Left ventricle myocardium superior (tissue), 1 donor: ENCODE results near the gene SCO1. TPM values are rescaled to one million over a fixed set of nuclear protein-coding genes. Genes with fewer than 3 reads are reported as not detected.
"Not testable (repeated sequence)": the region's sequence is repeated elsewhere in the genome, so short reads cannot be mapped to it uniquely, and the experiment has no call there.

Experiments used
- ATAC-seq: fragments of 200-7000 bp; cut with Tn5 transposase; one replicate; pipeline ENCODE4 v1.9.1; 2020; ENCODE audit warnings: mild to moderate bottlenecking, moderate library complexity
- DNase-seq: peaks from one replicate; pipeline ENCODE4 v3.0.0-alpha.2; 2020
- intact Hi-C: fragments of 100-400 bp; cut with micrococcal nuclease; formaldehyde crosslinking; loops from one replicate; pipeline ENCODE4 v1.11.0; 2022
- total RNA-seq: library from RNA; stranded (reverse); fragmentation: NEBNext Ultra II Directional; extraction: Animal tissue kit (Norgen Biotek cat#: 25700); gene quantifications from one replicate; pipeline ENCODE4 v1.2.1, GENCODE V29; 2021
- donor health status: DM: no; HTN: yes; CAD: no; lungs with severe emphysema.

SCO1 gene
- total RNA-seq, 1 donor from 2014 or later = 32.3 TPM

DNA sequence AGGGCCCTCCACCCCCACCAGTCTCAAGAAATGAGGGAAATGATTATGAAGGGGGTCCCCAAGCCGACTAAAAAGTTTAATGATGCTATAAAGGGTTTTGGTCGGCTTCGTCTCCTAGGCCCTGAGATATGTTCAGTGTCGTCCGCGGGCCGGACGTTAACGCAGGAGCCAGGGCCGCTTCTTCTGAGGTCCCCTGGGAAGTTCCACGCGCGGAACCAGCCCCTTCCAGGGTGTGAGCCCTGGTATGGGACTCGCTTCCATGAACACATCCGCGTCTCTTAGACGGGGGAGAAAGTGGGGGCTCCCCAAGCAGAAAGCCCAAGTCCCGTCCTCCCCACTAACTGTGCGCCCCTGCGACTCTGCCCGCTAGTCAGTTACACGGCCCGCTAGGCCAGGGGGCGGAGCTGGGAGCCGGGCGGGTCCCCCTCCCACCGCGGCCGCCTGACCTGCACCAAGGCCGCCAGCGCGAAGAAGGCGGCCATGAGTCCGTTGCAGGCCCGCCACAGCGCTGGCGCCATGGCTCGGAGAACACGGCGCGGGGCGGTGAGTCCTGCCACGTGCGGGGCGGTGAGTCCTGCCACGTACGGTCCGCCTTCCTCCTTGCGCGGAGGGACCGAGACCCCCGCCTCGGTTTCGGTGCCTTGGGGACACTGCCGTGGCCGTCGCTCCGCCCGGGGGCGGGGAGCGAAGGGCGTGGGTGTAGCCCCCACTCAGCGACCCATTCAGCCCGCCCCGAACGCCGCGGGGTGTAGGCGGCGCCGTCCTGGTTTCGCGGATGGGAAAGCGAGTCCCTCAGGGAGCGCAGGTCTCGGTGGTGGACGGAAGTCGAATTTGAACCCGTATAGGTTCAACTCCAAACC is 32.2 kb upstream of the SCO1 start, which contains the start of gene TMEM220:
Gene TMEM220, minus strand, starts transcription at position 690 of the 860 bp plus-strand sequence. Its CDS starts 172 bp downstream, at position 518.
- DNase-seq (peak; percentile 92), ATAC-seq (peak; percentile 98)
- intact Hi-C loops = no loop called here

DNA sequence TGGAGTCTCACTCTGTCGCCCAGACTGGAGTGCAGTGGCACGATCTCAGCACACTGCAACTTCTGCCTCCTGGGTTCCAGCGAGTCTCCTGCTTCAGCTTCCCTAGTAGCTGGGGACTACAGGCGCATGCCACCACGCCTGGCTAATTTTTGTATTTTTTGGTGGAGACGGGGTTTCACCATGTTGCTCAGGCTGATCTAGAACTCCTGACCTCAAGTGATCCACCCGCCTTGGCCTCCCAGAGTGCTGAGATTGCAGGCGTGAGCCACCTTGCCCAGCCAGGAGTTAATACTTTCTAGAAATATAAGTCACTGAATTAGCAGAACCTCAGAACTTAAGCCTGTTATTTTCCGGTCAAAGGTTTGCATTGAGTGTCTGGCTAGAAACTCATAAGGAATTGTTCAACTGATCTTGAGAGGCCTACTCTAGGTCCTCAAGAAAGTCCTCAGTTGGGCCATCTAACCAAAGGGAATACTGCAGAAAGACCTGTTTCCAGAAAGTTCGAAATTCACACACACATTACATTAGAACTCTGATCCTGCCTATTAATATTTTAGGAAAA is 31.1 kb upstream of the SCO1 start:
- no peak for DNase-seq
- intact Hi-C loops = no loop called here
- no peak for ATAC-seq

DNA sequence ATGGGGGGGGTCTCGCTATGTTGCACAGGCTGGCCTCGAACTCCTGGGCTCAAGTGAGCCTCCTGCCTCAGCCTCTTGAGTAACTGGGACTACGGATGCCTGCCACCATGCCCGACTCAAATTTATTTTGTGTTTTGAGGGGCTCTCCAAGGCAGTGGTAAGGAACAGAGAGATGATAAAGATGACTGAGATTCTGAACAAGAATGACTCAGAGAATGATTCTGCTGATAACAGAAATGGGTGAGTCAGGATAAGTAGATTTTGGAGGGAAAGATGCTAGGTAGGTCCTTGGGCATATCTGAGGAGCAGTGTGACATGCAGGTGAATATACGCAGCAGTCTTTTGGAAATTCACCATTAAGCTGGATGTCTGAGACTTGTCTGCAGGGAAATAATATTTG is 29.9 kb upstream of the SCO1 start:
- ATAC-seq (no peak), DNase-seq (no peak)
- intact Hi-C loops = no loop called here

GRCh38 chr17:10726196-10726595 is 28.9 kb upstream of the SCO1 start:
- ATAC-seq = no peak
- DNase-seq = no peak
- intact Hi-C loops = no loop called here

- DNase-seq (no peak), ATAC-seq (no peak)
- intact Hi-C loops = no loop called here
Measured at GRCh38 chr17:10725262-10725661, 27.9 kb upstream of the SCO1 start.

GRCh38 chr17:10724546-10725195 is 27.3 kb upstream of the SCO1 start:
- ATAC-seq = no peak
- no peak for DNase-seq
- intact Hi-C loops = no loop called here

GRCh38 chr17:10718547-10718946 is 21.2 kb upstream of the SCO1 start:
- intact Hi-C loops = no loop called here
- no peak for DNase-seq
- no peak for ATAC-seq

DNA sequence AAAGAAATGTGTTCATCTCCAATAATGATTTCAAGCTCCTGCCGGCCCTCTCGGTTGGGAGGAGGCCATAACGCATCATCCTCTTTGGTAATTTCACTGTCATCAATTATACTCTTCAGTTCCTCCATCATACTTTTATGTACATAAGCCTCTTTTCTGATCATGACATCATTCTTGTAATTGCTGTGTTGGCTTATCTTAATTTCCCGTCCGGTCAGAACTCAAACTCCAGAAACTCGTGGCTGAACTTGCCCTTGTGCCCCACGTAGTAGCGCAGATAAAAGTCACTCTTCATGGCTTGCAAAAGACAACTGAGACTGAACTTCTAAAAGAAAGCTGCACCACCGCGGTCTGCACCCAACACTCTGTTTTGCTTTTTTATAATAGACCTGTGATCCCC is 18.9 kb upstream of the SCO1 start:
- ATAC-seq (no peak), DNase-seq (no peak)
- intact Hi-C loops = no loop called here

DNA sequence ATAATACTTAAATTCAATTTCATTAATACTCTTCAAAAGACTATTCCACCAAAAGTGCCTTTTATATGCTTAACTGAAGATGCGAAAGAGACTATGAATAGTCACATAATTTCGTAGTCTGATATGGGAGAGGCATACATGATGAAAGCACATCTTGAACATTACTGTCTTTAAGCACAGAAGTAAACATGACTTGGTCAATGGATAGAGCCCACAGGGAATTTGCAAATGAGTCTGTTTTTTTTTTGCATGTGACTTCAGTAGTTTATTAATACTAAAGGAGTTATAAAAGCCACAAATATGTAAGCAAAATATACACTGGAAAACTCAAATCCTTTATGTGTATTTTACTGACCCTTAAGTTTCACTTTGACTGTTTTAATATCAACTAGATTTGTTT is 16.0 kb upstream of the SCO1 start:
- intact Hi-C loops = no loop called here
- DNase-seq (no peak), ATAC-seq (no peak)

DNA sequence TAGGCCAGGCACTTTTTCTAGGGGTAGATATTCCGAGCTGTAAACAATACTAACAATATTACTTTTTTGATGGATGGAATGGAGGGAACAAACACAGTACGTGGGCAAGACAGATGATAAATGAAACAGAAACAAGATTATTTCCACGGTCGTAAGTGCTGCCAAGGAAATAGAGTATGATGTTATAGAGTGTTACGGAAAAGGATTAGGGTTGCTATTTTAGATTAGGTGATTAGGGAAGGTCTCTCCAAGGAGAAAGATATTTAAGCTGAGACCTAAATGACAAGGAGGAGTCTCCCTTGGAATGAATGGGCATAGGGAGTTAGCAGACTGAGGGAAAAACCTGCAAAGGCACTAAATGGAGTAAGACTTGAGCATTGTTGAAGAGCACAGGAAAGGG is 8.4 kb upstream of the SCO1 start:
- intact Hi-C loops = no loop called here
- DNase-seq = no peak
- no peak for ATAC-seq

DNA sequence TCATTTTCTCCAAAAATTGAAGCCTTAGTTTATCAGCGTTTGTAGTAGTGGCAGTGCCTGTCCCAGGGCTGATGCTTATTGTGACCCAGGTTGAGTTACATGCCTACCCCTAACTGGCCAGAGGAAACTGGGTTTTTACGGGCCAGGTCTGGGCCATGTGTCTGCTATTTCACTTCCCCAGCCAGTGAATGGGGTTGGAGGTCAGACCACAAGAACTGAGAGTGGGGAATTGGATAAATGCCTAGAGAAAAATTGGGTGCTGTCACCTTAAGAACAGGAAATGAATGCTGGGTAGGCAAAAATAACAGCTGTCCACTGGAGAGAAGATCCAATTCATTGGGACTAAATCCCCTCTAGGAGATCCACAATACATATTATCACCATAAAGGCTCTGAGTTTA is 5.2 kb upstream of the SCO1 start:
- DNase-seq (no peak), ATAC-seq (no peak)
- intact Hi-C loops = no loop called here

DNA sequence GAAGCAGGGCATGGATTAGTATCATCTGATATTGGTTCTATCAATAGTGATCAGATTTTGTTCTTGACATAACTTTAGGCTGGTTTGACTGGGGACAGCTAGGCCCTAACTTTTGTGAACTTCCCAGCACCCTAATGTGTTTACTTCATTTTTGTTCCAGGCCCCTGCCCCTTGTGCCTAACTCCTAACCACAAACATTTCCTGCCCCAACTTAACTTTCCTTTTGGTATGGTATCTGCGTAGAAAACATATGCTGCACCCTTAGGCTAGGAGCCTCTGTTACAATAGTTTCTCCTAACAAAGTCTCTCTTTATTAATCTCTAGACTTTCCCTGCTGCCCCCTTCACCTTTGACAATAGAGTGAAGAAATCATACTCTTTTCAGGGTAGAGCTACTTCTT is 2.5 kb upstream of the SCO1 start:
- ATAC-seq (no peak), DNase-seq (no peak)
- intact Hi-C loops = no loop called here

- DNase-seq = no peak
- ATAC-seq = peak; percentile 10
- intact Hi-C loops = no loop called here
Measured at GRCh38 chr17:10698096-10698818, 924 bp upstream of the SCO1 start.

- ATAC-seq, intact Hi-C loops: not testable (repeated sequence)
Measured at GRCh38 chr17:10695875-10696407, 1.4 kb downstream of the SCO1 start.

GRCh38 chr17:10687499-10687898 is 9.8 kb downstream of the SCO1 start:
- no peak for ATAC-seq
- no peak for DNase-seq
- intact Hi-C loops = no loop called here

More at GRCh38 chr17:10695875-10696407, 1.4 kb downstream of the SCO1 start:
- DNase-seq = not testable (repeated sequence)

- intact Hi-C loops = no loop called here
- ATAC-seq (no peak), DNase-seq (no peak)
Measured at GRCh38 chr17:10683853-10684252, 13.5 kb downstream of the SCO1 start.

DNA sequence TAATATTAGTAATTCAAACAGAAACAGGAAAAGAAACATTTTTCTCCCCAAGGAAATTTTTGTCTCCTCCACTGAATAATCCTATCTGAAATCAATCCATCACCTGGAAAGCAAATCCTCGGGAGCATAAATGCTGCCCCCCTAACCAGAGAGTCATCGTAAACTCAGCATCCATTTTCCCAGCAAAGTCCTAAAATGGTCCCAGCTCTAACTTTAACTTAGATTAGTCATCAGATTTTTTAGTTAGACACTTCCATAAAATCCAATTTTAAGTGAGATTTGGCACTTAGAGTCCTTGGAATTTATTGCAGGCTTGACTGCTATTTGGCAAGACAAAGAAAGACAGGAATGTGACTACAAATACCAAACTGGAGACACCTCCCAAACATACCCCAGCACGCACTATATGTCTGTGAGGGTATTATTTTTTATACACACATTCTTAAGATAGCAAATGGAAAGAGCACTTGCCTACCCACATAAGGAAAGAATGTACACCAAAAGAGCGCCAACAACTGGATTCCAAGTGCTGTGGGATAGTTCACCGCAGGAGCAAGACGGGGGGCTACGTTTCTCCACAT is 15.4 kb downstream of the SCO1 start:
- intact Hi-C loops = no loop called here
- no peak for DNase-seq
- no peak for ATAC-seq

- no peak for ATAC-seq
- intact Hi-C loops = no loop called here
Measured at GRCh38 chr17:10674704-10675103, 22.6 kb downstream of the SCO1 start.

DNA sequence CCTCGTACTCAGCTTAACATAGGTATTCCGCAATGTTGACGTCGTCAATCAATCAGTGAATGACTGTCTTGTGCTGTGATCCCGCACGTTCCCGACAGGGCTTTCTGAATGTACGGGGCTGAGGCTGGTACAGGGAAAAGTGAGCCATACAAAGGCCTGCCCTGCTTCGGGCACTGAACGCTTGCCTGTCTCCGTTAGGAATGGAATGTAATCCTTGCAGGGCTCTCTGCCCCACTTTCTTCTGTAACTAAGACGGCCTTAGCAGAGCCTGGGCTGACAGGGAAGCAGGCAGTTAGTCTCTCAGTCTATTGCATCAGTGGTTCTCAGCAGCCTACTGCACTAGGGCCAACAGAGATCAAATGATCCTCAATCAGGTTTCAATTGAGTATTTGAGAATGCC is 24.0 kb downstream of the SCO1 start:
- DNase-seq (no peak), ATAC-seq (no peak)
- intact Hi-C loops = no loop called here

More at GRCh38 chr17:10674704-10675103, 22.6 kb downstream of the SCO1 start:
- DNase-seq = no peak
